ENCODE results near the gene RPL19.

RPL19 gene

DNA sequence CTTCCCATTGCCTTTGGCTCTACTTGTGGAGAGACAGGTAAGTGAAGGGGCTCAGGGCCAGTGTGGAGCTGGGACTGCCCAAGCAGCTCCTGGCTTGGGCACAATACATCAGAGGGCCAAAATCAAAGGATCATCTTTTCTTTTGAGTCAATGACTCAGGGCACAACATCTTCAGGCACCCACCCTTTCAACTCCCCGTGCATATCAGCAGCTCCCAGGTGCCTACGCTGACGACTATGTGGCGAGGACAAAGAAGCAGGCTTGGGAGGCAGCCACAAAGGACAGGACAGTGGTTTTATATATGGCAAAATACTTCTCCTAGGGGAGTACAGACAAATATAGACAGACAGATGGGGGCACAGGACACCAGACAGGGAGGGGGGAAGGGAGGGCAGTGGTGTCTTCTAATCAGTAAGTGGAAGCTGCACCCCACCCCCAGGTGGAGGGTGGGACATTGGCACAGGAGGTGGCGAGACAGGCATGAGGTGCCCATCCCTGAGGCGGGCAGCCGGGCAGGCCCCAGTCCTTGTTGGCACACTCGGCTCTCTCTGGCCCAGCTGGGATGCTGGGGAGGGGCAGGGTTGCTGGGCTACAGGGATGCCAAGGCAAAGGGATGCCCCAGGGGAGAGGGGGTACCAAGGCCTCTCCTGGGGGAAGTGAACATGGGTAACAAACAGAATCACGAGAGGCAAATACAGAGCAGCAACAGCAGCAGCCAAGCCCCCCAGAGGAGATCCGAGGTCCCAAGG, 26.4 kb upstream of the RPL19 start:
- DNase-seq: no peak

DNA sequence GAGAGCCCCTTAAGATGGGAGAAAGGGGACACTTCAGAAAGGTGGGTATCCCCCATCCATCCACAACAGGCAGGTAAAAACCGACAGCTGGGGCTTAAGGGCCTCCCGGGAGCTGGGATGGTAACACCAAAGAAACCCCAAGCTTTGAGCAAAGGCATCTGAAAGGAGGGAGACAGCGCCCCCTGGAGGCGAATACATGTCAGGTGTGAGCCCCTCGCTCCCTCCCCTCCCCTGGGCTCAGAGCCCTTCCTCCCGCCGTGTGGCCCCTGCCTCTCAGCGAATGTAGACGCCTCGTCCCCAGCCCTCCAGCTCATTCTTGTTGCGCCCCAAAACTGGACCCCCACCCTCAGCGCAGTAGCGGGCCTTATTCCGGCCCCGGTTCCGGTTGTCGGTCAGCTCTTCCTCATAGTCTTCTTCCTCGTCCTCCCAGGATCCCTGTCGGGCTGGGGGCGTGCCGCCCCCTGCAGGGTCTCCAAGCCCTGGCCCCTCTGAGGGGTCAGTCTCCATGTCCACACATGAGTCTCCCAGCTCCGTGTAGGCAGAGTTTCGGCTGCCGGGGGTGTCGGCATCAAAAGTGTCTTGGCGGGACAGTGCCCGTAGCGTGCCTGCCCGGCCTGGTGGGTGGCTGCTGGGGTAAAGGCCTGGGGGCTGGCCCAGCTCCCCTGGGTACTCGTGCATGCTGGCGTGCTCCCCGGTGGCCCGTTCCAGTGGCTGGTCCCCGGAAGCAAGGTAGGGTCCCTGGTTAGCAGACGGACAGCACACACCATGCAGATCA, 25.0 kb upstream of the RPL19 start:
- DNase-seq: peak; percentile 77

DNA sequence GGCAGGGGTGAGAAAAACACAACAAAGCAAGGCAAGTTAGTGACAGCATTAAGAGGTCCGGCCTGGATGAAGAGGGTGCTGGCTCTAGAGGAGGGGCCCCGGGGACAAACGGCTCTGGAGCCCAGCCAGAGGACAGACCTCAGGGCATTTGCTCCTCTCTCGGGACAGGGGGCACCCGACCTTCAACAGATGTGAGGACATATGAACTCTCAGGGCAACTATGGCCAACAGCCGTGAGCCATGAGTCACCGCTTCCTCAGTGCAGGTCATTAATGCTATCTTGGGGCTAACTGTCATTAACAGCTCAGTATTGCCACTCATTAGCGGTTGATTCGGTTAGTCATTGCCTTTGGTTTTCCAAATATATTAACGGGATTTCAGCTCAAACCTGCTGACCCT, 24.4 kb upstream of the RPL19 start:
- no peak for DNase-seq

DNA sequence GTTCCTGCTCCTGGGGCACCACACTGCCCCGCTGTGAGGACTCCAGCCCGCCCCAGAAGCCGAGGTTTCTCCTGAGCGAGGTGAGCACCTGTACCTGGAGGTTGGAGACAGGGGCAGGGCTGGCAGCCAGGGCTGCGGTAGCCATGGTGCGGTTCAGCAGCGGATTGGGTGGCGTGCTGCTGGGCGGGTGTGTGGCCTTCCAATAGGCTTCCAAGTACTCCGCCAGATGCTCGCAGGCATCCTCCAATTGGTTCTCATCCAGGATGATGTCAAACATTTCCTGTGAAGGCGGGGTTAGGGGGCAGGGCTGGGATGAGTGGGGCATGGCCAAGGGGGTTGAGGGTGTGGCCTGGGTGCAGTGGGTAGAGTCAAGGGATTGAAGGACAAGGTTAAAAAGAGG, 22.8 kb upstream of the RPL19 start:
- DNase-seq: no peak

DNA sequence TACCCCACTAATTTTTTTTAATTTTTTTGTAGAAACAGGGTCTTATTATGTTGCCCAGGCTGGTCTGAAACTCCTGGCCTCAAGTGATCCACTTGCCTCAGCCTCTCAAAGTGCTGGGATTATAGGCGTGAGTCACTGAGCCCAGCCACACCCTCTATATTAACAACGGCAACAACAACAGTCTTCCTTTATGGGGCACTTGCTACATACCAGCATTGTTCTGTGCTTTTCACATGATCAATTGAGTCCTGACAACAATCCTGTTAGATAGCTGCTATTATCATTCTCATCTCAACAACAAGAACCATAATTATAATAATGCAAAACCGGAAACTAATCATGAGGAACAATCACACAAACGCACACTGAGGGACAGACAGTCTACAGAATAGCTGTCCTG, 21.5 kb upstream of the RPL19 start:
- DNase-seq: no peak

DNA sequence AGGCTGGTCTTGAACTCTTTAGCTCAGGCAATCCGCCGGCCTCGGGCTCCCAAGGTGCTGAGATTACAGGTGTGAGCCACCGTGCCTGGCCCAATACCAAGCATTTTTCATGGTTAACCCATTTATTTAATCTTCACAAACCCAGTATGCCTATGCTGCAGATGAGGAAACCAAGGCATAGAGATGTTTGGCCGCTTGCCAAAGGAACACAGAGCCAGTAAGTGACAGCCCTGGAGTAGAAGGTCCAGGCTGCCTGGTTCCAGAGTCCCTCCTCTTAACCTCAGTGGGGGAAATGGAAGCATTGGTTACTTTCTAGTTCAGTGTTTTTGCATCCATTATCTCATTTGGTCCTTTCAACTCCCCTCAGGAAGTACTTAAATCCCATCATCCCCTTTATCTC, 18.8 kb upstream of the RPL19 start:
- no peak for DNase-seq

DNA sequence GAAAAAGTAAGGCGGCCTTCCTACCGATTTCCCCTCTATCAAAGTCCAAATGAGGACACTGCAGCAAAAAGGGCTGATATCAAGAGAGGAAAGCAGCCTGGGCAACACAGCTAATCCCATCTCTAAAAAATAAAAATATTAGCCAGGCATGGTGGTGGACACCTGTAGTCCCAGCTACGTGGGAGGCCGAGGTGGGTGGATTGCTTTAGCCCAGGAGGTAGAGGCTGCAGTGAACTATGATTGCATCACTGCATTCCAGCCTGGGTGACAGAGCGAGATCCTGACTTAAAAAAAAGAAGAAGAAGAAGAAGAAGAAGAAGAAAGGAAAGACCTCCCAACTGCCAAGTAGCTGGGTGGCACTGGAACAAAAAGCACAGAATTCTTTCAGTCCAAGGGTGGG, 17.0 kb upstream of the RPL19 start:
- DNase-seq: no peak

DNA sequence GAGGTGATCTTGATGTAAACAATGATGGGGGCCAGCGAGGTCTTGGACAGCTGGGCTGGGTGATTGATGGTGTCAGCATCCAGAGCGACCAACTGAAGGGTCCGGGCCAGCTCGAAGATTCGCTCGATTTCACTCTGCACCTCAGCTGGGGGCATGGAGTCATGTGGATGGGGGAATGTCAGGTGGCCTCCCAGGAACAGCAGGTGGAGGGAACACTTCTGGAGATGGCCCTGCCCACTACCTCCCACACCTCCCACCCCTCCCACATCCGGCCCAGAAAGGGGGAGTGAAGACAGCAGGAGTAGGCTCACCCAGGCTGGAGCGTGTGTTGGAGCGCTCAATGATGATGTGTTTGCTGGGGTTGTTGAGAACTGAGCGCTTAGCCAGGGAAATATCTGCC, 16.4 kb upstream of the RPL19 start:
- no peak for DNase-seq

DNA sequence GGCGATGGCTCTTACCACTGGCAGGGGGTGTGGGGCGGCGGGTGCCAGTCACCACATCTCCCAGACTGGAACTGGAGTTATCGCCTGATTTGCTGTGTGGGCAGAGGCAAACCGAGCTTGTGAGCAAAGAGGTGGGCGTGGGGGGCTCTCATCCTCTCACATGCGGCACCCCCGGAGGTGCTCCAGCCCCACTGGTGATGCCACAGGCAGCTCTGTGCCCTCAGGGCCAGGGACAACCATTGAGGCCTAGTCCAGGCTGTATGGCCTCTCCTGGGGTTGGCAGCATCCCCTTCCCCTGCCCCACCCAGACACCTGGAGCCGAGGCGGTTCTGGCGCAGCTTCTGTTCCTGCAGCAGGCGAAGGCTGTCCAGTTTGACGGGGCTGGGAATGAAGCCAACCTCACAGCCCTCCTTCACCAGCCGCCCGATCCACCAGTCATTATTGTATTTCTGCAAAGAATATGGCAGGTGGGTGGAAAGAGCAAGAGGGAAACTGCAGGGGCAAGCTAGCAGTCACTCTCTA, 13.5 kb upstream of the RPL19 start:
- no peak for DNase-seq

DNA sequence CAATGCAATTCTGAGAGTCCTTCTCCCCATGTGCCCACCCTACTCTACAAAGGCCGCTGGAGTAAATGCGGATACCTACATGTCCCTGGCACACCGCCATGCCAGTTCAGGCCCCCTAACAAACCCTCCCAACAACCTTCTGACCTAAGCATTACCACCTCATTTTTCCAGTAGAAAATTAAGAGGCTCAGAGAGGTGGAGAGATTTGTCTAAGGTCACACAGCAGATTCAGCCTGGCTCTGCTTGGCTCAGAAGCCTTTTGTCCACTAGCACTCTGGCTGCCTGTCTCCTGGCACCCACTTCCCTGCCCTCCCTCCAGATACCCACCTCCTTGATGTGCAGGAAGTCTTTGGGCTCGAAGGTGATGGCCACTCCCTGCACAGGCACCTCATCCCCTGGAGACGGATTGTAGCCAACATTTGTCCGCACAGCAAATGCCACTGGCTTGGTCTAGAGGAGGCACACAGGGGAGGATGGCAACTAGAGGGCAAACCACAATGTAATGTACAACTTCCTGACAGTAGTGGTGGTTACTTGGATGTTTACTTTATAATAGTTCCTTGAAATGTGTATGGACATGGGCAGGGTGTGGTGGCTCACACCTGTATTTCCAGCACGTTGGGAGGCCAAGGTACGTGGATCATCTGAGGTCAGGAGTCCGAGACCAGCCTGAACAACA, 12.8 kb upstream of the RPL19 start:
- no peak for DNase-seq

DNA sequence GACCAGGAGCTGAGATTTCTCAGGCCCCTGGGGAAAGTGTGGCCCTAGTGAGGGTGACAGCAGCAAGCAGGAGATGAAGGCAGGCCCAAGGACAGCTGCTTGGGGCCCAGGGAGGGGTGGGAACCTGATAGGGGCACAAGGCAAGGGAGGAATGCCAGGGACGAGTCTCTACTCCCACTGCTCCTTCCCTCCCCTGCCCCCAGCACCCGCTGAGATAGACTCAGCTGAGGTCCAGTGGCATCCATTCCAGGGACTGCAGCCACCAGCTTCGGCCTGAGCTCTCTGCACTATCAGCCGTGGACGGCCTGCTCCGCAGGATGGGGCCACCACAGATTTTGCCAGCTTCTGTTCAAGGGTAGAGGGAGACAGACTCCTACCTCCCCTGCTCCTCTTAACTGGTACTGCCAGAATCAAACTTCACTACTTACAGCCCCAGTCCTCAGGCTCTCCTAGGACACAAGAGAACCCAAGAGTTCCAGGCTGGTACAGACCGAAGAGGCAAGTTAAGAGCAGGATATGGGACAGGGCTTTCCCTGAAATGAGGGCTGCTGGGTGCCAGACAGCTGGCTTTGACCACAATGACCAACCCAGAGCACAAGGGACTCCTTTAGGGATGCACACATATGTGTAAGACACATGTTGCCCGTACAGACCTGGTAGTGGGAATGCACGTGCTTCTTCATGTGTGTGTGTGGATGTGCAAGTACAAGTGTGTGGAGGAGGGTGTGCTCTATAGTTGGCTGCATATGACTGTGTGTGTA, 8.2 kb upstream of the RPL19 start:
- DNase-seq: no peak

DNA sequence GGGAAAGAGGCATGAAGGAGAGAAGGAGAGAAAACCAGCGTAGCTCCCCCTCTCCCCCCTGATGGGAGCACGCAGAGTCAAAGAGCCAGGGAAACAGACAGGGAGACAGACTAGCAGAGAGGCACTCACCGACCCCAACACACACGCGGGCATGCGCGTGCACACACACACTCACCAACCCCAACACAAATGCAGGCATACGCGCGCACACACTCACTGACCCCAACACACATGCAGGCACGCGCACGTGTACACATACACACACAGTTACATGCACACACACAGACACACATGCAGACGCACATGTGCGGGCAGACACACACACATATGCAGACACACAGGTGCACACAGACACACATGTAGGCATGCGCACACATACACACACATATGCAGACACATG, 7.2 kb upstream of the RPL19 start:
- DNase-seq: no peak

DNA sequence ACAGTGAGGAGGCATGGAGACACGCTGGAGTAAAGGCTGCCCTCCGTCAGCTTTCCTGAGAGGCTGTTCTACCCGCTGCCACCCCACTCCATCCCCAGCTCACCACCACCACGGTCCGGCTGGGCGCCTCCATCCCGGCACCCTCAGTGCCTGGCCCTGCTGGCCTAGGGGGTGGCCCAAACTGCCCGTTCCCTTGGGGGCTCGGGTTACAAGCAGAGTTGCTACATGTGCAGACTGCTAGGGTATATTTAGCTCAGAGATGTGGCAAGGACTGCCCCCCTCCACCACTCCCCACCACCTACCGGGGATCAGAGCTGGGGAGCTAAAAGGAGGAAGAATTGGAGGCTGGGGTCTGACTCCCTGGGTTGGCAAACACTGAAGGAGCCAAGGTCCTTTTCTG, 6.7 kb upstream of the RPL19 start:
- DNase-seq: no peak

DNA sequence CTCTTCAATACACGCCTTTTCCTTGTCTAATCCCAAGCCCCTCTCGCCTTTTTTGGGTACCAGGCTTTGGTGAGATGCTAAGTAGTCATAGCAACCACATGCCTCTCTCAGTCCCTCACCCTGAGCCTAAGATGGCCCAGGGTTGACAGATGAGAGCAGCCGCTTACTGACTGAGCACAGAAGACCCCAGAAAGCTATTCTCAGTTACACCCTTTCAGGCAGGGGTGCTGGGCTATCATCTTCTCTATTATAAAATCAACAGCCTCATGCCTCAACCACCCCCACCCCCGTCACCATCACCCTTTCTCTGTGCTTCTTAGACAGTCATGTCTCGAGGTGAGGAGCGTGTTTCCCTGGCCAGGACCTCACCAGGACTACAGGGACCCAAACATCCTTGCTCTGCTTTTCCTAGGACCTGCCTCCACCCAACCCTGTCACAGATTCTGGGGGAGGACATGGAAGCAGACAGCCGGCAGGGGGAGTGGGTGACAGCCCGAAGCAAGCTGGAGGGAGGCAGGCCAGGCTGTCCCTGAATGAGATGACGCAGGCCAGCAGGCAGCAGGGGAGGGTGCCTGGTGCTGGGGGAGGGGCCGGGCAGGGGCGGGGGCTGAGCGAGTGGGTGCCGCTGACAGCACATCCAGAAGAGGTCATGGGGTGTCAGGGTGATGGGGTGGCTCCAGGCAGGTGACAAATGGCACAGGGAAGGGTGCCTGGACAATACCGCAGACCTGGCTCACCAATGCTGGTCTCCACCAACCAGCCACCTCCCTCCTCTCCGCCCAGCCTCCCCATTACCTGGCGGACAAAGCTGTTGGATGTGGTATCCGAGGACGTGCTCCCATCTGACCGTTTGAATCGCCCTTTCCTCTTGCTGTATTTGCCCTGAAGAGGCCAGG, 5.7 kb upstream of the RPL19 start:
- DNase-seq: no peak

DNA sequence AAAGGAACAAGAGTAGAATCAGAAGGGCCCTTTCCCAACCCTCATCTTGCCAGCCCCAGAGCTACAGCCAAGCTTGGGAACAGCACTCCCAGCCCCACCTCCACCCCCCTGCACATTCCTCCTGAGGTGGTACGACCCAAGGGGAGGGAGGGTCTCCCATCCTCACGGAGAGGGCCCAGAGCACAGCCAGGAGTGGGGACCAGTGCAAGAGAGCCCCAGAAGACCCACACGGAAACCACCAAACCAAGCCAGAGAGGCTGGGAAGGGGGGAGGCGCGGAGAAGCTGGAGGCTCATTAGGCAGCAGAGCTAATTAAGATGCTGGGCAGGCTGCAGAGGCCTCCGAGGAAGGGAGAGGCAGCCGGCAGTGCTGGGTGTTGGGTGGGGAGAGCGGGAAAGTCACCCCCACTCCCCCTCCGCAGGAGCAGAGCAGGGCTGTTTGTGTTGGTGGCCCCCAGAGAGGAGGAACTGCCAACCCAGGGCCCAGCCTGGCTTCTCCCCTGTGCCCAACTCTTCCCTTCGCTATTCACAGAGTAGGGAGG, 5.0 kb upstream of the RPL19 start:
- no peak for DNase-seq

DNA sequence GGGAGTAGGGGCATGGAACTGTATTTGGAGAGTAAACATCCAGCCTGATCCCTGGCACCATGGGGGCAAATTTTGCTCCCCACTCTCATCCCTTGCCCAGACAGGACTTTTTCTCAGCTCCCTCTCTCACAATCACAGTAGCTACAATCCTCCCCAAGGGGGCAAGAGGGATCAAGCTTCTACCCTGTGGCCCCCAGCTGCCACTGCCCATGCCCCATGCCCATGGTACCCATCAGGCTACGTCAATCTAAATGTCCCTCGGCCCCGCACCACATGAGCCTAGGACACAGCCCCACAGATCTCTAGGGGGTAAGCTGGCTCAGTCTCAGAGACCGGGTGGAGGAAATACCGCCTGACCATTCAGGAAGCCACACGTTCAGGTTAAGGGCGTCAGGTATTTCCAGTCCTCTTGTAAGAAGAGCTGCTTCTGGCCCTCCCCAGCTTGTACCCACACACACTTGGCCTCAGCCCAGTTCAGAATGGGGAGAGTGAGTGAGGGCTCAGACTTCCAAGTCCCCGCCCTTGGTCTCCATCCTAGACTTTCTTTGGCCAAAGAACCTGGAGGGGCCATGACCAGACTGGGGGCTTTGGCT, 4.4 kb upstream of the RPL19 start:
- no peak for DNase-seq

DNA sequence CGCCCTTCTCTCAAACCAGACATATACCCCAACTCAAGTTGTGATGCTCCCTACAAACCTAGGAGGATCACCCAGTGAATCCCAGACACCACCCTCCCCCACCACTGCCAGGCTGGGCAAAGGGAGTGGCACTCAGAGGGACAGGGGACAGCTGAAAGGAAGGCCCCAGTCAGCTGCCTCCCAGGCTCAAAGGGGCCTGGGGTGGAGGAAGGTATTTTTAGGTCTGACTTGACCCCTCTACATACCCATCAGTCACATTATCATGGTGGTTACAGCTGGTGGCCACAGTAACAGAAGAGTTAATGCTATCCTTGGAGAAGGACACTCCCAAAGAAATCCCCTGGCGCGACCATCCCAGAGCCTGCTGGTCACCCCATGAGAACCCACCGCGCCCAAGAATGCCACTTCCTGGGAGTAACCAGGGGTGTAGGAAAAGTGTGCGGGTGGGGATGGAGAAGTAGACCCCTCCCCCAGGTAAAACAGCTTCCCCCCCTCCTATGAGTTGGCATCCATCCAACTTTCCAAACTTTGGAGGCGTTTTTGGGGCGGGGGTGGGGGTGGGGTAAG, 3.8 kb upstream of the RPL19 start:
- DNase-seq: no peak

DNA sequence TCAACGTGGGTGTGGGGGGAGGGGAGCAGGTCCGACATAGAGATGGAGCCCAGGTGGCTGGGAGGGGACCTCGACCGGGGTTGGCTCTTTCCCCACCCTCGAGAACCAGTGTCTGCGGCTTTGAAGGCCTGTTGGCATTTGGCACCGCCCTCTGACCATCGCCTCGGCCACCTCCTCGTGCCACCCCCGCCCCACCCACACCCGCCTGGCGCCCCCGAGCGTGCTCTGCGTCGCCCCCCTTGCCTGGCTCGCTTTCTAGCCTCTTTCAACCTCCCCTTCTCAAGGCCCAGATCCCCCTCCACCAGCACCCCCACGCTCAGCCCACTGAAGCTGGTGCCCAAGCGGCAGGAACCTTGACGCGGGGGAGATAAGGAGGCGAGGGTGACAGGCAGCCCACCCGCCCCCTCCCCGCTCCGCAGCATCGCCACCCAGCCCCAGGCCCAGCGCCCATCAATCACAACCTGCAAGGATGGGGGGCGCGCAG, 3.2 kb upstream of the RPL19 start:
- DNase-seq: peak; percentile 15

DNA sequence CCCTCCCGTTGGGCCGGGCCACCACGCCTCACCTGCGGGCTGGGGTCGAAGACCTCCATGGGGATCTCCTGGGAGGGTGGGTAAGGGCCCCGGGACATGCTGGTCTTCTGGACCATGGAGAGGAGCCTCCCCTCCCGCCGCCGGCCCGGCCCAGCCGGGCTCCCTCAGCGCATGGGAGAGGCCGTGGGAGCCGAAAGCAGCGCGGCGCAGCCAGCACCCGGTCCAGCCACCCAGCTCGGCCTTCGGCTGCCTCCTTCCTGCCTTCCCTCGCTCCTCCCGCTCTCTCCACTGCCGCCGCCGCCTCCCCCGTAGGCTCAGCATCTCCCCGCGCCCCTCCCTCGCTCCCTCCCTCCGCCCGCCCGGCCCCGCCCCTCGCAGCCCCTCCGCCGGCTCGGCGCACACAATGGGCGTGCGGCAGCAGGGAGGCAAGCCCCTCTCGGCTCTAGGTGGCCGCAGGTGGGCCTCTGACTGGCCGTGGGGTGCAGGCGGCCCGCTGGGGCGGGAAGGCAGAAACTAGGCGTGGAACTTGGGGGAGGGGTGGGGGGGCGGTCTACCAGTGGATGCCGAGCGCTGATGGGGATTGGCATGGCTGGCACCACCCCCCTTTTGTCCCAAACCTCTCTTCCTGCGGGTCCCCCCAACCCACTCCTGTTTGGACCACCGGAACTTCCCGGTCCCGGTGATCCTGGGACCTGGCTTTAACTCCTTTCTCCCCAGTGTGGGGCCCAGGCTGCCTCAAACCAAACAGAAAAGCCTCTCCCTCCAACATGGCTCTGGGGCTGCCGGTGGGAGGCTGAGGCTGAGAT, 2.5 kb upstream of the RPL19 start, which contains the start of gene CACNB1:
CACNB1 (minus strand) TSS at position 290 of the 806 bp plus-strand sequence; CDS start at position 116, 174 bp downstream.
- DNase-seq: peak; percentile 77

DNA sequence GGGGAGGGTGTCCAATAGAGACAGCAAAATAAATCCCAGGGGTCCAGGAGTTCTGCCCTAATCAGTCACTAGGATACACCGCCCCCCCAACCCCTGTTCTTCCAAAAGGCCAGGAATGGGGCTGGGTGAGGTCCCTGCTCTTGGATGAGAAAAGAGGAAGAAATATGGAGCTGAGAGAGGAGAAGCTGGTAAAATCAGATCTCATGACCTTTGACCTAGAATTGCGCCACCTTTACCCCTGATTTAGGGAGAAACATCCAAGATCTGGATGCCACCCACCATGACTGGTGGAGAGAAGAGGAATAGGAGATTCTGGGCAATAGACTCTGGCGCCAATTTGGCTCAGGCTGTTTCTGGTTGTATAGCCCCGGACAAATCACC, 1.9 kb upstream of the RPL19 start:
- DNase-seq: peak; percentile 30
